GM18499 (cell line): ENCODE results near the gene IL18BP.

Experiments
- ATAC-seq: cut with Tn5 transposase; IDR thresholded peaks from one replicate; pipeline ENCODE4 v1.9.1; 2021; ENCODE audit warnings: moderate number of reproducible peaks; ENCODE audit not compliant: insufficient read depth, unreplicated experiment

IL18BP gene

GRCh38 chr11:72040491-72041363 lies 42.0 kb downstream of the IL18BP start:
- no peak for ATAC-seq

- ATAC-seq, result no peak
Observed at GRCh38 chr11:72041364-72042063, 42.8 kb downstream of the IL18BP start.

GRCh38 chr11:72042064-72042745 lies 43.5 kb downstream of the IL18BP start:
- no peak for ATAC-seq

GRCh38 chr11:72045849-72046248 lies 47.1 kb downstream of the IL18BP start:
- ATAC-seq, result no peak

GRCh38 chr11:72048766-72049460 lies 50.2 kb downstream of the IL18BP start:
- no peak for ATAC-seq
